Stimulated activated CD4-positive, alpha-beta T cell treated with anti-CD3 and anti-CD28 coated beads, Interleukin-1b, Interleukin-23, amount 100 ng/mL, for 1 hour (primary cell): ENCODE results near the gene SPINK1.
"Not testable (repeated sequence)": the region's sequence is repeated elsewhere in the genome, so short reads cannot be mapped to it uniquely, and the experiment has no call there.

Experiments used
- DNase-seq, 2 donors: peaks; one replicate each; pipeline ENCODE4 v3.0.0-alpha.2; 2020; ENCODE audit warnings: low read depth in 2 of 2

SPINK1 gene, protein sequence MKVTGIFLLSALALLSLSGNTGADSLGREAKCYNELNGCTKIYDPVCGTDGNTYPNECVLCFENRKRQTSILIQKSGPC

DNA sequence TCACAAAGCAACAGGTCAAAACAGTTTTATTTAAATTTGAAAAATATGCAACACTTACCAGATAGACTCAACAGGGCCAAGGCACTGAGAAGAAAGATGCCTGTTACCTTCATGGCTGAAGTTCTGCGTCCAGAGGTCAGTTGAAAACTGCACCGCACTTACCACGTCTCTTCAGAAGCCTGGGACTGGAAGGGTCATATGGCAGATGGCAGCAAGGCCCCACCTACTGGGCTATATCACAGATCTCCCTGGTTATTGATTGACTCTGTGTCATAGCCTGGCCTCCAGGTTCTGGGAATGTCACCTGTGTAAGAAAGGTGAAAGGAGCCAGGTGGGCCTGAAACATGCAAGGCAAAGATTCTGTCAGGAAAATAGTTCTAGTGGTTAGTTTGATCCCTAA, at the start of gene SPINK1:
Gene SPINK1, minus strand, starts transcription at position 207 of the 400 bp plus-strand sequence. Its CDS starts 94 bp downstream, at position 113.
- DNase-seq: no peak

DNA sequence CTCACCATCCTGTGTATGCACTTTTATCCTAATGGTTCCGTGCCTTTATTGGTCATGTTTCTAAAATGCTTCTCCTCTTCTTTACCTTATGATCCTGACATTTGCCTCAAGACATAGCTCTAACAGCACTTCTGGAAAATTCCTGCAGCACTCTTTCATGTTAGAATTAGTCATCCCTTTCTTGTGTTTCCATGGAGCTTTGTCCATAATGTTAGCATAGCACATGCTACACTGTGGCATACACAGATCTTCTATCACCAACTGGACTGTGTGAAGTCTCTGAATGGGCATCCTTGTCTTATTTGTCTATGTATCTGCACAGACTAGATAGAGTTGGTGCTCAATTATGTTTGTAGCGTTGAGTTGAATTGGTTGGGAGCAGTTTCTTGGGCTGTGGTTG, 49.0 kb upstream of the SPINK1 start:
- no peak for DNase-seq

DNA sequence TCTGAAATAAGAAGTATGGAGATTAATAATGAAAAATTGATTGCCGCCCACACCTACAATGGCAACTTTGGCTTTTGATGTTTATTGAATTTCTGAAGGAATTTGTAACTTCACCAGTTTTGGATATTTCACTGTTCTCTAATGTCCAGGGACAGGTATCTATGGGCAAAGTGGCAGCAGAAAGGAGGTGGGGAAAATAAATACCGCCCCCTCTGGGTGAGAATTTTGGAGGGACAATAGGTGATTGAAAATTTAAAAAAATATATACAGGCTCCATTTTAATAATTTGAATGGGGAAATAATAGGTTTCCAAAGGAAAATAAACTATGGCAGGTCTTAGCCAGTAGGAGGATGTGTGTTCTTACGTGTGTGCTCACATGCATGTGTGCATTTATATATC, 48.3 kb upstream of the SPINK1 start:
- no peak for DNase-seq

DNA sequence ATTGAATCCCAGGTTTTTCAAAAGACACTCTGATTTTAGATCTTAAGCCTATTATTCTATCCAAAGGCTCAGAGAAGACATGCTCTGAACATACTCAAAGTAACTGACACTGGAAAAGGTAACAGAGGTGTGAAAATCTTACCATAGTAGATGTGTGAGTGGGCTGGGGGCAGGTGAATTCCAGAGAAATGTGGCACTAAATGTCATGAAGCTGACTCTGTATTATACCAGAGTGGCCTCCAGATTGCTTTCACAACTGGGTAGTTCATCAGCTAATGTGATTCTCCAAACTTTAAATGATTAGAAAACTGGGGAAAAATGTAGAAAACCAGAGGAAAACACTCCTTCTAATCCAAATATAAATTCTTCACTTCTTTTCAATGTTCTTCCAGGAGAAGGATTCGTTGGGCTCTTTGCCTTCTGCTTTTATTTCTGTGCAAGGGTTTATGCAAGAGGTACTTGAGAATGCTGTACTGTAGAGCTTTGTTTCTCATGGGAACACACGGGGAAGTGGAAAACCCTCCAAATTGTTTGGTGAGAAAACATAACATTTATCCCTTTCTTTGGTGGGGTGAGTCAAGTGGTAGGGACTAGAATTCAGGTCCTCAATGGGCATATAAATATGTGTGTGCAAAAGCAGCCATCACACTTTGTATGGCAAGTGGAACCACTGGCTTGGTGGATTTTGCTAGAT, 46.7 kb upstream of the SPINK1 start, which contains the start of gene SCGB3A2:
Gene SCGB3A2, plus strand, starts transcription at position 646 of the 694 bp plus-strand sequence. CDS start 93 bp downstream, outside the sequence.
- DNase-seq: no peak

DNA sequence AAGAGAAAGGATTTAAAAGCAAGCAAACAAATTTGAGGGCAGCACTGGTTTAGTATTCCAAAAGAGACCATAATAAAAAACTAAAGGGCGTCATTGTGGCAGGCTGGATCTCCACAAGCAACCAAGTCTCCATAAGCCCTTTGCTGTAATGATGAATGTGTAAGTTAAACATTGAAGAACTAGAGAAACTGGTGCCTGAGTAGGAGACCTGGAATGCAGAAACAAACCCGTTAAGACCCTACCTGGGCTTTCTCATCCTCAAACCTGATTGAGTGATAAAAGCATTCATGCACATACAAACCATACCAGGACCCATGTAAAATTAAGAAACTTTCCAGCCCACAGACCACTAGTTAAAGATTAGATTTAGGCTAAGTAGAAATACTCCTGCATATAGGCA, 45.2 kb upstream of the SPINK1 start:
- DNase-seq: no peak

DNA sequence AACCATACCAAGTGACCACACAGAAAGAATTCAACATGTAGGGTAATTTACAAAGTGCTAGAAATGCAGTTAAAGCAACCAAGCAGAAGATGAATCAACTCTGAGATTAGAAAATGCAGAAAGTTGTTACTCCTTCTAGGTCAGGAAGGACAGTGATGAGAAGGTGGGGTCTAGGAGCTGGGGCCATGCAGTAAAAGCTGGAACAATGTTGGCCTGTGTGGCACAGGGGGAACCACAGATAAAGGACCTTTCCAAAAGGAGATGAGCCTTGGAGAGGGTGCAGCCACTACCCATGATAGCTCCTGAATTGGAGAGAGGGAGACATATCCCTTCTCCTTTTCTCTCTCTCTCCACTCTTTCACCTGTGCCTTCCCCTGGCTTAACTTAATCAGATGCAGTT, 44.7 kb upstream of the SPINK1 start:
- DNase-seq: no peak

DNA sequence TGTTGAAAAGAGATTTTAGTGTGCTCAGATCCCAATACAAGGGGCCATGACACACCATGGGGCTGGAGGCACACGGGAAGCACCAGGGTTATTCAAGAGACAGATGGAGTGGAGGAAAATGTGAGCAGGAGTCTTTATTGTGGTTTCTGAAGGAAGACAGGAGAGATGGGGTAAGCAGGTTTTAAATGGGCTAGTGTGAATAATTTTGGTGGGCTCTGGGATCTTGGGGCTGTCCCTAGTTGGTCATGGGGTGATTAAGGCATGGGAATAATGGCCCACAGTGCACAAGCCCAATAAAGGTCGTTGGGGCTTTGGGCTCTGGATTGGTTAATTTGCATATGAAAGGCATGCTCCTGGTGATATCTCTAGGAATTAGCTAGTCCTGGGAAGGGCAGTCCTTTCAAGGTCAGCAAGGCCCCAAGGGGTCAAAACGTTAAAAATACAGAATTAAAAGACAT, 43.5 kb upstream of the SPINK1 start:
- DNase-seq: no peak

DNA sequence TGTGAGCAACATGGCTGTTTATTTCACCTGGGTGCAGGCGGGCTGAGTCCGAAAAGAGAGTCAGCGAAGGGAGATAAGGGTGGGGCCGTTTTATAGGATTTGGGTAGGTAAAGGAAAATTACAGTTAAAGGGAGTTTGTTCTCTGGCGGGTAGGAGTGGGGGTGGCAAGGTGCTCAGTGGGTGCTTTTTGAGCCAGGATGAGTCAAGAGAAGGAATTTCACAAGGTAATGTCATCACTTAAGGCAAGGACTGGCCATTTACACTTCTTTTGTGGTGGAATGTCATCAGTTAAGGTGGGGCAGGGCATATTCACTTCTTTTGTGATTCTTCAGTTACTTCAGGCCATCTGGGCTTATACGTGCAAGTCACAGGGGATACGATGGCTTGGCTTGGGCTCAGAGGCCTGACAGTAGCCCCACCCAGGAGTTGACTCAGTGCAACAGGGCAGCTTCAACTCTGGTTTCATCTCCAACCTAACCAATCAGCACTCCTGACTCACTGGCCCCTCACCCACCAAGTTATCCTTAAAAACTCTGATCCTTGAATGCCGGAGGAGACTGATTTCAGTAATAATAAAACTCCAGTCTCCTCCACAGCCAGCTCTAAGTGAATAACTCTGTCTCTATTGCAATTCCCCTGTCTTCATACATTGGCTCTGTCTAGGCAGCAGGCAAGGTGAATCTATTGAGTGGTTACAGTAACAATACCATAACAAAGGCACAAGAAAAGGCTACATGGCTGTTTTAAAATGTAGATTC, 42.8 kb upstream of the SPINK1 start:
- not testable (repeated sequence) for DNase-seq

DNA sequence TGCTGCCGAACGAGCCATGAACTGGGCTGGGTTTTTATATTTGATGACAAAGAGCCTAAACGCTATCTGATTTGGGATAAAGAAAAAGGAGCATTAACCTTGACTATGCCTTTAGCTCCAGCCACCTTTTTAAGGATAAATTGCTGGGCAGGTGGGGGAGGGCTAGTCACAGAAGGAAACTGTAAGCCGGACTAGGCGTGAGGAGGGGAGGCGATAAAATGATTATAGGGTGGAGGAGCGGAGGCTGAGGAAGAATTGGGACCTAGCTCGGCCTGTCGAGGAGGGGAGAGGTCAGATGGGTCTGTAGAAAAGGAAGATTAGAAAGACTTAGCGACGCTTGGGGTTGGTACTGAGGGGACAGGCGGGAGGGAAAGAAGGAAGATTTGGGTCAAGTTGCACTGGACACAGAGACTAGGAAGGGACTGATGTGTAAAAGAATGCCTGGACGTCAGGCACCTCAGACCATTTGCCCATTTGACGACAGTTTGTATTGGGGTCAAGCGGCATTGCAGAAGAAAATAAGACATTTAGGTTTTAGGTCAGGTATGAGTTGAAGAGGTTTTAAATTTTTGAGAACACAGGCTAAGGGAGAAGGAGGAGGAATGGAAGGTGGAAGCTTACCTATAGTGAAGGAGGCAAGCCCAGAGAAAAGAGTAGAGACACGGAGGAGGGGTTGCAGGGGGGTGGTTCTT, 41.4 kb upstream of the SPINK1 start:
- DNase-seq: not testable (repeated sequence)

DNA sequence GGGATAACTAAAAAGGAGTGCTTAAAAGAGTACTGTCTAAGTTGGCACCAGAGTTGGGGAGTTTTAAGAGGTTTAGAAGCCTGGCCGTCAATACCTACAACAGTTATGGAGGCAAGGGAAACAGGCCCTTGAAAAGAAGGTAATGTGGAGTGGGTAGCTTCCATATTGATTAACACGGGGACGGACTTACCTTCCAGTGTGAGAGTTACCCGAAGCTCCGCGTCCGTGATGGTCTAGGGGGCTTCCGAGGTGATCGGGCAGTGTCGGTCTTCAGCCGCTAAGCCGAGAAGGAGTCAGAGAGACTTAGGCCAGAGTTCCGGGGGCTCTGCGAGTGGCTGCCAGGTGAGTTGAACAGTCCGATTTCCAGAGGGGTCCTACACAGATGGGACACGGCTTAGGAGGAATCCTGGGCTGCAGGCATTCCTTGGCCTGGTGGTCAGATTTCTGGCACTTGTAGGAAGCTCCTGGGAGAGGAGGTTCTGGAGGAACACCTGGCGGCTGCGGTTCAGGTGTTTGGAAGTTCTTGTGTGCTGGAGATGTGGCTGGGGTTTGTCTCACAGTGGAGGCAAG, 40.6 kb upstream of the SPINK1 start:
- DNase-seq: not testable (repeated sequence)

DNA sequence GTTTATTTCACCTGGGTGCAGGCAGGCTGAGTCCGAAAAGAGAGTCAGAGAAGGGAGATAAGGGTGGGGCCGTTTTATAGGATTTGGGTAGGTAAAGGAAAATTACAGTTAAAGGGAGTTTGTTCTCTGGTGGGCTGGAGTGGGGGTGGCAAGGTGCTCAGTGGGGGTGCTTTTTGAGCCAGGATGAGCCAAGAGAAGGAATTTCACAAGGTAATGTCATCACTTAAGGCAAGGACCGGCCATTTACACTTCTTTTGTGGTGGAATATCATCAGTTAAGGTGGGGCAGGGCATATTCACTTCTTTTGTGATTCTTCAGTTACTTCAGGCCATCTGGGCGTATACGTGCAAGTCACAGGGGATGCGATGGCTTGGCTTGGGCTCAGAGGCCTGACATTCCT, 38.4 kb upstream of the SPINK1 start:
- not testable (repeated sequence) for DNase-seq

DNA sequence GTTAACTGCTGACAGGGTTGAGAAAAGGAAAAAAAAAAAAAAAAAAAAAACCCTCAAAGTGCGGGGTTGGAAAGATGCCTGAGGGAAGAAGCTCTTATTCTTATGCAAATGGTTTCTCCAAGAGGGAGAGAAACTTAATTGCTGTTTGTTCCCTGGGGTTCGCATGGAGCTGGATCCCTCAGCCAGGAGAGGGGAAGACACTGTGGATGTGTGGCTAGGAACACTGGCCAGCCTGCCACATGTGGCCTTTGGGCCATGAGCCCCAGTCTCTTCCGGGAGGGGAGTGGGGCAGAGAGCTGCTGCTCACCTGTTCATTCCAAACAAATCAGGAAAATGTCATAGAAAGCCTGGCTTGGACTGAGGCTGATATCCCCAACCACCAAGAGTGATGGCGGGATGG, 37.6 kb upstream of the SPINK1 start:
- DNase-seq: no peak

DNA sequence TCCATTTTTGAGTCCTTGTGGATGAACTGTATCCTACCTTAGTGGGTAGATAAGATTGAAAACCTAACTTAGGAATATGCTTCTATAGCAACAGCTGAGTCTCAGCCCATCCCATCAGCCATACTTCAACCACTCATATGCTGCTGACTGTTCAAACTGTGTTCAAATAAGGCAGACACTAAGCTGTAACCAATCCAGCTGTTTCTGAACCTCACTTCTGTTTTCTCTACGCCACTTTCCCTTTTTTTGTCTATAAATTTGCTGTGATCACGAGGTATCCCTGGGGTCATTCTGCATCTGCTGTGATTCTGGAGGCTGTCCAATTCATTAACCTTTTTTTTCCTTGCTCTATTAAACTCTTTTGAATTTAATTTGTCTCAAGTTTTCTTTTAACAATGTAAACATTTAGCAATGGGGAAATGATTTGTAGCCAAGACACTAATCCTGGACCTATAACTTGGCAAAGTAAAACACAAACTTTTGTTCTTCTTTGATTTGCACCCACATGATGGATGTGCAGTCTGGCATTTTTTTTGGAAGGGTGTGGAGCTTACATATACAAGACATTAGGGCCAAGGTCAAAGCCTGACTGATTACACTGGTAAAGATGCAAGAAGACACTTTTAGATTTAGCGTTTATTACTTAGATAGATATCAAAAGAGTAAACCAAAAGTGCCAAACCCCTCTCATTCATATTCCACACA, 32.1 kb upstream of the SPINK1 start:
- no peak for DNase-seq

DNA sequence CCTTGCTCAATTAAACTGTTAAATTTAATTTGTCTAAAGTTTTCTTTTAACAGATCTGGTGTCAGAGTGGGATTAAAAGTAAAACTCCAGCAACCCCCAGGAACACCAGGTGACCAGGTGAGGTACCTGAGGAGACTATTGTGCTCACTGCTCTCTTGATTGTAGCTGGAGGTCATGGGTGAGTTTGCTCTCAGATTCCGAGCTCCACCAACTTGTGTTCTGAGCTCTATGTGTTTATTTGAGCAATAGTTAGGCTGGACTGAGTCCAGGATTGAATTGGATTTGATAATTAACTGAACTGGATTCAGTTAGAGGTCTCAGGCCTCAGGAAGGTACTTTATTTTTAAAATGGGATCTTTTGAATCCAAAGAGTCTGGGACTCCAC, 29.2 kb upstream of the SPINK1 start:
- no peak for DNase-seq

DNA sequence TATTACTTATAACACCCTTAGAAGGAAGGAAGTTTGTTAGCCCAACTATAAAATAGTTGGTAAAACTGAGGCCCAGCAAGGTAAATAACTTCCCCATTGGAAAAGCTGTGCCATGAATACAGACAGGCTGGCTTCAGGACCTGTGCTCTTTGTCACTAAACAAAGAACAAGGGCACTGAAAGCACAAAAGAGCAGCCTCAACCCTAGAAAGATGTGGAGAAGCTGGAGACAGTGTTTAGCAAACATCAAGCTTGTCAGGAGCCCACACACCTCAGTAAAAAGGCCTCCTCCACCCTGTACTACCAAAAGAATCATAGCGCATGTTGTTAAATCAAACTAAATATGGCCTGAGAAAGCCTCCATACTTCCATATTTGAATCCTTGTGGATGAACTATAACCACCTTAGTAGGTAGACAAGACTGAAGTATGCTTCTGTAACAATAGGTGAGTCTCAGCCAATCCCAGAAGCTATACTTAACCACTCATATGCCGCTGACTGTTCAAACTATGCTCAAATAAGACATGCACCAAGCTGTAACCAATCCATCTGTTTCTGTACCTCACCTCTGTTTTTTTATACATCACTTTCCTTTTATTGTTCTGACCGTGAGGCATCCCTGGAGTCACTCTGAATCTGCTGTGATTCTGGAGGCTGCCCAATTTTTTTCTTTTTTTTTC, 28.6 kb upstream of the SPINK1 start:
- no peak for DNase-seq

DNA sequence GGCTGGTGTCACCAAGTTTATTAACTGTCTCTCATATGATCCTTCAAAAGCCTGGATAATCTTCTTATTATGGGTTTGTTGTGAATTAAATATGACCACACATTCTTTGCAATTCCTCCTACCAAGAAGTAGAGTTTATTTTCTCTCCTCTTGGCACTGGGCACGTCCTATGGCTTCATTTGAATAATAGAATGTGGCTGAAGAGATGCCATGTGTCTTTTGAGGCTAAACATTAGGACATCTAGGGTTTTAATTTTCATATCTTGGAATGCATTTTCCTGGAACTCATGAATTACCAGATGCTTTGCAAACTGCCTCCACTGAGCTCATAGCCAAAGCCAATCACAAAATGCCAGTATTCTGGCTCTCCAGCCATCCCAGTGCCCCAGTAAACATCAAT, 27.1 kb upstream of the SPINK1 start:
- DNase-seq: no peak

DNA sequence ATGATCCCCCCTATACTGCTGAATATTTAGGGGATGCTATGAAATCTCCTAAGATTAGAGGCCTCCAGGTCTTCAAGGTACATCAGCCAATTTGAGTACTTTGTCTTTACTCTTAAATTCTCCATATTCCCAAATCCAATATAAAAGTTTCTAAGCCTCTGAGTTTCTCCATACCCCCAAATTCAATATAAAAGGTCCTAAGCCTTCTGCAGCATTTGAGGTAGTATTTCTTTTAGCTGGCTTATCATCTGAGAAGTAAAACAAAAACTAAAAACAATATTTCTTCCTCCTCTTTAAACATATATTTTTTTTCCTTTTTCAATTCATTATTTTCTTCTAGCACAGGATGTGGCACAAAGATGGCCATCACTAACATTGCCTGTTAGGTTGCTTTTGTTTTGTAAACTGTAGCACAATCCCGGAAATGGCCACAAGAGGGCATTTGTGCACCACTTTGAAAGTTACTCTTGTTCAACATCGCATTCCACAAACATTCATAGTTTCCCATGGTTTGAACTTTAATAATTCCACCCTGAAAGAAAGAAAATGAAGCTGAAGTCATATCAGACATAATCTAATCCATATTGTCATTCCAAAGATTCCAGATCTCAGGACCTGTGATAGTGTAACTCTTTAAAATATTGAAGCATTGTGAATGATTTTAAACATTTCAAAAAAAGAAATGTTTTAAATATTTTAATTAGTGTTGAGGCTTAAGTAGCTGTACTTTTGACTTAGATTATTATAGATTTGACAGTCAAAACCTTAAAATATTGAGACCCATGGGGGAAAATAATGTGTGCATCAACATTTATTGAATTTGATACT, 26.0 kb upstream of the SPINK1 start:
- peak in 1 of 2 donors; percentile 3 for DNase-seq

DNA sequence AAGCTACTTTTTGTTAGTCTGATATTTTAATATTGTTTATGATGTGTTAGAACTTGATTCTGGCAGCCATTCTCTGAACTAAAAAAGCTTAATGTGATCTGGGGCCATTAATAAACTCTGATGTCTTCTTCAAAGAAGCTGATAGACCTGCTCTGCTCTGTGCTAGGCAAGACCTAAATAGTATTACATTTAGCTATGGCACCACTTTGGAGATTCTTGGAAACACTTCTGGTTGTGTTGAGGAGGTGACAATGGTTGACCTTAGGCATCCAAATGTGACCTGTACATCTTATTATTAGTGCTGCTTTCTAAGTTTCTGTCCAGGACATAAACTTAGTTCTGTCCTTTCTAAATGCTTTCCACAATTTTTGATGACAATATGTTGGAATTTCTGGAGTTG, 25.3 kb upstream of the SPINK1 start:
- DNase-seq: no peak

DNA sequence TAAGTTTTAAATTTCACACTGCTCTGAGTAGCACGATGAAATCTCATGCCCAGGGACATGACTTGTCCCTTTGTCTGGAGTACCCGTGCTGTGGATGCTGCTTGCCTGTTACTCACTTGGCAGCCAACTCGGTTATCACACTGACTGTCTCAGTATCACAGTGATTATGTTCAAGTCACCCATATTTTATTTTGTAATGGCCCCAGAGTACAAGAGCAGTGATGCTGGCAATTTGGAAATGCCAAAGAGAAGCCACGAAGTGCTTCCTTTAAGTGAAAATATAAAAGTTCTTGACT, 24.3 kb upstream of the SPINK1 start:
- DNase-seq: no peak
